Stimulated activated effector memory CD8-positive, alpha-beta T cell treated with anti-CD3 and anti-CD28 coated beads, Interleukin-12 subunit alpha, Interleukin-12 subunit beta, amount 100 ng/mL, for 72 hours (primary cell): ENCODE data around the gene TMEM165.
"Not testable (repeated sequence)": the region's sequence is repeated elsewhere in the genome, so short reads cannot be mapped to it uniquely, and the experiment has no call there.

Experiments used
- ATAC-seq: fragments of 150-1000 bp; cut with Tn5 transposase; 2 replicates; pipeline ENCODE4 v1.10.0; 2021
- DNase-seq, 2 donors: peaks; one replicate each; pipeline ENCODE4 v3.0.0; 2021 to 2022; ENCODE audit warnings: low spot score in 2 of 2
- H3K27ac Mint-ChIP-seq: one replicate; pipeline ENCODE4 v1.8.0; 2022; ENCODE audit warnings: mild to moderate bottlenecking, mixed read lengths
- H3K36me3 Mint-ChIP-seq: one replicate; pipeline ENCODE4 v1.8.0; 2022; ENCODE audit warnings: mild to moderate bottlenecking, mixed read lengths
- H3K4me1 Mint-ChIP-seq: one replicate; pipeline ENCODE4 v1.8.0; 2022; ENCODE audit warnings: mixed read lengths
- H3K4me3 Mint-ChIP-seq: one replicate; pipeline ENCODE4 v1.8.0; 2022; ENCODE audit warnings: mild to moderate bottlenecking, mixed read lengths
- H3K9me3 Mint-ChIP-seq: one replicate; pipeline ENCODE4 v1.8.0; 2022; ENCODE audit warnings: mixed read lengths

Gene TMEM165

GRCh38 chr4:55359397-55359916, 36.3 kb upstream of the TMEM165 start:
- Mint-ChIP-seq H3K4me3 (no peak overlapping the region), H3K36me3 (no peaks in the 10 kb centered on the region), H3K27ac (no peak overlapping the region), H3K9me3 (no peaks in the 10 kb centered on the region), H3K4me1 (no peaks in the 10 kb centered on the region)
- no peak for ATAC-seq
- no peak for DNase-seq

DNA sequence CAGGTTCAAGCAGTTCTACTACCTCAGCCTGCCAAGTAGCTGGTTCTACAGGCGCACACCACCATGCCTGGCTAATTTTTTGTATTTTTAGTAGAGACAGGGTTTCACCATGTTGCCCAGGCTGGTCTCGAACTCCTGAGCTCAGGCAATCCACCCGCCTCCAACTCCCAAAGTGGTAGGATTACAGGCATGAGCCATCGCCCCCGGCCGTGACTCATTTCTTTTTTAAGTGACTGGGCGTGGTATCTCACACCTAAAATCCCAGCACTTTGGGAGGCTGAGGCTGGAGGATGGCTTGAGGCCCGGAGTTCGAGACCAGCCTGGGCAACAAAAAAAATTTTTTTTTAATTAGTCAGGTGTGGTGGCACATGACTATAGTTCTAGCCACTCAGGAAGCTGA, 32.8 kb upstream of the TMEM165 start:
- not testable (repeated sequence) for H3K4me3 Mint-ChIP-seq, ATAC-seq

GRCh38 chr4:55363691-55364351, 31.9 kb upstream of the TMEM165 start:
- ATAC-seq (no peak), DNase-seq (no peak)
- no peak overlapping the region for H3K4me3 Mint-ChIP-seq
- H3K27ac Mint-ChIP-seq, result no peak overlapping the region
- no peaks in the 10 kb centered on the region for H3K4me1 Mint-ChIP-seq
- no peaks in the 10 kb centered on the region for H3K9me3 Mint-ChIP-seq
- no peaks in the 10 kb centered on the region for H3K36me3 Mint-ChIP-seq

More for the DNA sequence above, 32.8 kb upstream of the TMEM165 start:
- H3K27ac Mint-ChIP-seq, H3K36me3 Mint-ChIP-seq, DNase-seq, H3K9me3 Mint-ChIP-seq, H3K4me1 Mint-ChIP-seq: not testable (repeated sequence)

- DNase-seq (no peak), ATAC-seq (no peak)
- H3K27ac Mint-ChIP-seq, result no peak overlapping the region
- no peaks in the 10 kb centered on the region for H3K9me3 Mint-ChIP-seq
- H3K4me3 Mint-ChIP-seq, result no peak overlapping the region
- H3K36me3 Mint-ChIP-seq, result no peaks in the 10 kb centered on the region
- H3K4me1 Mint-ChIP-seq, result no peaks in the 10 kb centered on the region
These were observed 30.9 kb upstream of the TMEM165 start for GRCh38 chr4:55364691-55365344.

DNA sequence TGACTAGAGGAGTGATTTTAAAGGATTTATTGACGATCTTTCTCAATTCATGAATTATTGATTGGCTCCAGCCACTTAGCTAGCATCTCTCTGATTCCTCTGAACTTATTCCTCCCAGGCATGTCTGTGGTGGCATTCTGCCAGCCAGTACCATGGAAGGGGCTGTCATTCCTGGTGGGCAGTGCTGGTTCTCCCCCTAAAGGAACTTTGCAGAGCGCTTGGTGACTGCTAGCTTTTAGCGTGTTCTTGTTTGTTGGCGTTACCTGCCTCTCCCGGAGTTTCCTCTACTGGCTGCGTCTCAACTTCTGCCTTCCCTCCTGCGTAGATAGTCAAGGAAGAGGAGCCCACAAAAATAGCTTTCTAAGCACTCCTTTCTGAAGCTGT, 30.4 kb upstream of the TMEM165 start:
- ATAC-seq (no peak), DNase-seq (no peak)
- Mint-ChIP-seq H3K36me3 (no peaks in the 10 kb centered on the region), H3K4me3 (no peak overlapping the region), H3K4me1 (no peaks in the 10 kb centered on the region), H3K9me3 (no peaks in the 10 kb centered on the region), H3K27ac (no peak overlapping the region)

DNA sequence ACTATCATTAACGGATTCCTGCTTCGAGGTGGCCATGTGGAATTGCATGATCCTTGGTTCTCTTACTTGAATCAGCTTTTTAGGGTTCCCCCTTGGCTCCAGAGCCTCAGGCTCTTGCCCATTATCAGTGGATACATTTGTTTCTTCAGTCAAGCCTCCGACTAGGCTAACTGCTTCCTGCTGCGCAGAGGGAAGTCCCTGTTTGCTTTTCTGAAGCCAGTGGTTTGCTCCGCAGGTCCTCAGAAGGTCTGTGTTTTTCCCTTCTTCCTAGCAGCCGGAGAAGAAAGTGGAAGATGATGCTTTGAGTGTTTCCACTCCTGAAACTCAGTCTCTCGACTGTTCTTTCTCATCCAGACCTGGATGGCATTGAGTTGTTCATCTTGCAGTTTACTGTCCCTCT, 29.1 kb upstream of the TMEM165 start:
- H3K27ac Mint-ChIP-seq, result no peak overlapping the region
- ATAC-seq (no peak), DNase-seq (no peak)
- H3K4me3 Mint-ChIP-seq, result no peak overlapping the region
- H3K4me1 Mint-ChIP-seq, result no peaks in the 10 kb centered on the region
- no peaks in the 10 kb centered on the region for H3K36me3 Mint-ChIP-seq
- H3K9me3 Mint-ChIP-seq, result no peaks in the 10 kb centered on the region

GRCh38 chr4:55367084-55367722, 28.6 kb upstream of the TMEM165 start:
- Mint-ChIP-seq H3K9me3 (no peaks in the 10 kb centered on the region), H3K36me3 (no peaks in the 10 kb centered on the region), H3K4me3 (no peak overlapping the region), H3K27ac (no peak overlapping the region), H3K4me1 (no peaks in the 10 kb centered on the region)
- DNase-seq, result no peak
- ATAC-seq, result no peak

- no peak overlapping the region for H3K4me3 Mint-ChIP-seq
- ATAC-seq, result no peak
- no peak overlapping the region for H3K27ac Mint-ChIP-seq
- H3K36me3 Mint-ChIP-seq, result no peaks in the 10 kb centered on the region
- no peak for DNase-seq
- H3K9me3 Mint-ChIP-seq, result no peaks in the 10 kb centered on the region
- no peaks in the 10 kb centered on the region for H3K4me1 Mint-ChIP-seq
These were observed 25.8 kb upstream of the TMEM165 start for GRCh38 chr4:55369968-55370367.

- Mint-ChIP-seq H3K27ac (no peak overlapping the region), H3K9me3 (no peaks in the 10 kb centered on the region), H3K4me3 (no peak overlapping the region), H3K4me1 (no peaks in the 10 kb centered on the region), H3K36me3 (no peaks in the 10 kb centered on the region)
- ATAC-seq (no peak), DNase-seq (no peak)
These were observed 23.5 kb upstream of the TMEM165 start for GRCh38 chr4:55372259-55372658.

GRCh38 chr4:55373461-55373860, 22.3 kb upstream of the TMEM165 start:
- Mint-ChIP-seq H3K27ac (no peak overlapping the region), H3K9me3 (no peaks in the 10 kb centered on the region), H3K36me3 (no peaks in the 10 kb centered on the region), H3K4me3 (no peak overlapping the region), H3K4me1 (no peaks in the 10 kb centered on the region)
- ATAC-seq, result no peak
- no peak for DNase-seq

DNA sequence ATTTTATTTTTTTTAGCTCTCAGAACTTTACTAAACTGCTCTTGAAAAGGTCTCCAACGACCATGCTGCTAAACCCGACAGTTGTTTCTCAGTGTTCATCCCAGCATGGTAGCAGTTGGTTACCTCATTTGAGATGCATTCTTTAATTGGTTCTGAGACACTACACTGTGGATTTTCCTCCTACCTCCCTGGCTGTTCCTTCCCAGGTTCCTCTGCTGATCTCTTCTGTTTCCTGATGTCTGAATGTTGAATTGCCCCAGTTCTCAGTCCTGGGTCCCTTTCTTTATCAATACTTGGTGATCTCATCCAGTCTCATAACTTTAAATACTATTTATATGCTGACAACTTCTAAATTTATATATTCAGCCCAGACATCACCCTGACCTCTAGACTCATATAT, 19.1 kb upstream of the TMEM165 start:
- ATAC-seq (no peak), DNase-seq (no peak)
- H3K4me3 Mint-ChIP-seq, result no peak overlapping the region
- no peaks in the 10 kb centered on the region for H3K4me1 Mint-ChIP-seq
- H3K9me3 Mint-ChIP-seq, result no peaks in the 10 kb centered on the region
- H3K36me3 Mint-ChIP-seq, result no peaks in the 10 kb centered on the region
- H3K27ac Mint-ChIP-seq, result no peak overlapping the region

DNA sequence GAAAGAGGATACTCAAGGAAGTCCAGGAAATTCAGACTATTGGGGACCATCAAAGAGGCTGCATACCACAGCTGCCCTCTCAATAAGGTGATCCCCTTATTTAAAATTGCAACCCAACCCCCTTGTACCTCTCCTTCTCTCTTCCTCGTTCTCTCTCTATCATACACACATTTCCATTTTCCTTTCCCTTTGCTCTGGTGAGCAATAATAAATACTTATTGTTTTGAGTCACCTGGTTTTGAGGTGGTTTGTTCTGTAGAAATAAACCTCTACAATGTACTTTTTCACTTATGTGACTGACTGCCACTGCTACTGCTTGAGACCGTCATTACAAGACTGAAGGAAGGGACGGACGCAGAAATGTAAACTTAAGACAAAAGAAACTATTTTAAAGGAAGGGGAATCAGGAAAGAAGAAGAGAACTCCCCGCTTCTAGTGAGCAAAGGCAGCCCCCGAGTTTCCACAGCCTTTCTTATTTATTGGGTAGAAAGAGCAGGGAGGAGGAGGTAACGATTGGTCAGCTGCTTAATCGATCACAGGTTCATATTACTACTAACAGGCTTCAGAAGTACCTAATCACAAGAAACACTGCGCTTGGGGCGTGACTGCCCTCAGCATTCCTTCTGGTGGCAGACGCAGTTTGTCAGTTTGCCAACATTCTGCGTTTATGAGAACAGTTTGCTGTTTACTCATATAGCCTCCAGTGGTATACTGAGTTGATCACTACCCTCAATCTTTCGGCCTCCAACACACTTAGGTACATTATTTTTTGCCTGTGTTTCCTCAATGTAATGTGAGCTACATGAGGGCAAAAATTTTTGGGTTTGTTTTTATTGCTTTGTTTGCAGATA, 16.9 kb upstream of the TMEM165 start:
- H3K4me1 Mint-ChIP-seq, result no peaks in the 10 kb centered on the region
- H3K36me3 Mint-ChIP-seq, result no peaks in the 10 kb centered on the region
- H3K27ac Mint-ChIP-seq, result no peak overlapping the region
- DNase-seq (no peak), ATAC-seq (no peak)
- H3K4me3 Mint-ChIP-seq, result no peak overlapping the region
- no peaks in the 10 kb centered on the region for H3K9me3 Mint-ChIP-seq

GRCh38 chr4:55380576-55380975, 15.2 kb upstream of the TMEM165 start:
- Mint-ChIP-seq H3K9me3 (no peaks in the 10 kb centered on the region), H3K4me1 (peaks cover 6% of the 10 kb centered on the region), H3K4me3 (no peak overlapping the region), H3K27ac (no peak overlapping the region), H3K36me3 (no peaks in the 10 kb centered on the region)
- no peak for ATAC-seq
- DNase-seq, result no peak

GRCh38 chr4:55381502-55381901, 14.3 kb upstream of the TMEM165 start:
- H3K27ac Mint-ChIP-seq, result no peak overlapping the region
- H3K4me1 Mint-ChIP-seq, result peaks cover 6% of the 10 kb centered on the region
- DNase-seq (no peak), ATAC-seq (no peak)
- no peak overlapping the region for H3K4me3 Mint-ChIP-seq
- H3K9me3 Mint-ChIP-seq, result no peaks in the 10 kb centered on the region
- H3K36me3 Mint-ChIP-seq, result no peaks in the 10 kb centered on the region

GRCh38 chr4:55382488-55383003, 13.2 kb upstream of the TMEM165 start:
- ATAC-seq, result no peak
- Mint-ChIP-seq H3K27ac (no peak overlapping the region), H3K9me3 (no peaks in the 10 kb centered on the region), H3K4me3 (no peak overlapping the region), H3K36me3 (no peaks in the 10 kb centered on the region), H3K4me1 (peaks cover 6% of the 10 kb centered on the region)
- no peak for DNase-seq
